Right hindlimb (tissue), 1 donor: ENCODE data around the gene ENG.
"Not testable (repeated sequence)": the region's sequence is repeated elsewhere in the genome, so short reads cannot be mapped to it uniquely, and the experiment has no call there.

ENCODE experiments used
- DNase-seq: peaks from one replicate; pipeline ENCODE4 v3.0.0-alpha.2; 2018

Gene ENG

GRCh38 chr9:127841087-127841835, 13.2 kb downstream of the ENG start:
- DNase-seq: no peak

GRCh38 chr9:127838375-127839078, 15.9 kb downstream of the ENG start:
- peak; percentile 70 for DNase-seq

- no peak for DNase-seq
These were observed 17.1 kb downstream of the ENG start for GRCh38 chr9:127837346-127837745.

- DNase-seq: not testable (repeated sequence)
These were observed 17.9 kb downstream of the ENG start for GRCh38 chr9:127836561-127836960.

GRCh38 chr9:127835991-127836516, 18.4 kb downstream of the ENG start:
- peak; percentile 74 for DNase-seq

GRCh38 chr9:127833555-127833954, 20.9 kb downstream of the ENG start:
- DNase-seq: no peak

- no peak for DNase-seq
These were observed 22.2 kb downstream of the ENG start for GRCh38 chr9:127832248-127832647.

GRCh38 chr9:127829205-127829906, 25.1 kb downstream of the ENG start:
- no peak for DNase-seq

GRCh38 chr9:127828262-127829031, 26.0 kb downstream of the ENG start:
- peak; percentile 89 for DNase-seq

GRCh38 chr9:127826253-127826913, 28.1 kb downstream of the ENG start:
- DNase-seq: no peak

- no peak for DNase-seq
These were observed 29.0 kb downstream of the ENG start for GRCh38 chr9:127825319-127826051.

- no peak for DNase-seq
These were observed 32.4 kb downstream of the ENG start for GRCh38 chr9:127822108-127822507.

- DNase-seq: no peak
These were observed 35.9 kb downstream of the ENG start for GRCh38 chr9:127818574-127818973.

- peak; percentile 78 for DNase-seq
These were observed 36.5 kb downstream of the ENG start for GRCh38 chr9:127817881-127818434.

GRCh38 chr9:127816728-127817127, 37.7 kb downstream of the ENG start:
- DNase-seq: no peak

GRCh38 chr9:127816362-127816725, 38.1 kb downstream of the ENG start:
- no peak for DNase-seq

- no peak for DNase-seq
These were observed 38.7 kb downstream of the ENG start for GRCh38 chr9:127815512-127816361.

GRCh38 chr9:127814619-127815511, 39.6 kb downstream of the ENG start:
- DNase-seq: no peak

GRCh38 chr9:127813686-127814226, 40.7 kb downstream of the ENG start:
- no peak for DNase-seq
